ENCODE results near the gene ITPRIPL2. TPM values are rescaled to one million over a fixed set of nuclear protein-coding genes. Genes with fewer than 3 reads are reported as not detected.

The ITPRIPL2 gene
- total RNA-seq, 1 experiment from 2014 or later = 67.9 TPM

DNA sequence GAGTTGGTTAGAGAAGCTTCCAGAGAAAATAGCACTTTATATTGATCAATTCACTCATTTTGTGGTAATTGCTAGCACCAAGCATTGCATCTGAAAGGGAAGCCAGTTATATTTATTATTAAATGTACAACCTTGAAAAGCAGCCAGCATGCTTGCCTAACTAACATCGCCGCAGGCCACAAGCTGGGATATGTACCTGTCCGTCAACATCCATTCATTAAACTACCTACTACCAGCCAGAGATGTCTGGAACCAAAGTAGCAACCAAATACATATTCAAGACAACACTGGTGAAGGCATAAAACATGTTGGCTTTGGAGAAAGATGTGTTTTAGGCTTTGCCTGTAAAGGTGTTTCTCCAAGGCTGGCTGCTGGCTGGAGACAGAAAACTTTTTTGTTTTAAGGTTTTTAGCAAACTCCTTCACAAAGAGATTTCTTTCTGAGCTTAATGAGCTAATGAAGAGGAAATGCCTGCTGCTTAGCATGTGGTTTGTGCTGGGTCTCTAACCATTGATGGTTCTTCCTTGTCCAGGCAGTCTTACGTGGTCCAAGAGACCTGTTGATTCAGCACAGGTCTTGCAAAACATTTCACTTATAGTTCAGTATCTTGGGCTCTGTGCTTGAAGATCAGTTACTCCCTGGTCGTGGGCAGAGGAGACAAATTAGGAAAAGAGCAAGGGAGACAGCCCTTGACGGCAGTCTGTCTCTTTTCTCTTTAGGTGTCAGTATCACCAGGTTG lies 3.1 kb downstream of the ITPRIPL2 start:
- ATAC-seq (no peak), DNase-seq (ENCODE audit: low read depth, low spot score) (no peak)
- intact Hi-C loops (cut with micrococcal nuclease) = no loop called here
- Histone ChIP-seq H3K27ac (ENCODE audit: low read depth, low read length) (peak overlapping the region; percentile 33), H4K20me1 (ENCODE audit: insufficient read depth) (no peaks in the 10 kb centered on the region), H3K4me2 (ENCODE audit: low read length) (peak overlapping the region; percentile 99), H3K9me3 (ENCODE audit: control insufficient read depth in 1 of 2, insufficient read depth in 1 of 2, low read depth in 1 of 2, low read length in 2 of 2) (no peaks in the 10 kb centered on the region), H3K79me2 (ENCODE audit: insufficient read depth, low read length) (peaks cover 82% of the 10 kb centered on the region), H3K36me3 (ENCODE audit: control insufficient read depth in 1 of 2, insufficient read depth in 2 of 2, low read length in 2 of 2) (peaks cover 8 to 13% of the 10 kb centered on the region in 2 experiments; a peak in 3 of 4 replicates), H3K9me2 (ENCODE audit: insufficient read depth) (no peaks in the 10 kb centered on the region), H3K4me1 (ENCODE audit: control insufficient read depth in 1 of 2, insufficient read depth in 2 of 2, low read length in 2 of 2) (peaks cover 57 to 79% of the 10 kb centered on the region in 2 experiments), H3K27me3 (ENCODE audit: insufficient read depth, low read length) (no peaks in the 10 kb centered on the region), H2AFZ (ENCODE audit: low read depth, low read length, poor library complexity, severe bottlenecking) (no peak overlapping the region), H3K9ac (ENCODE audit: low read length) (peak overlapping the region; percentile 6), H3K4me3 (replicated peaks in 1 of 2; ENCODE audit: low read depth in 1 of 2, low read length in 2 of 2) (no peak overlapping the region)
- TSS peak; percentile 46 for BruUV-seq (replicated peaks)
- ChIA-PET POLR2A (interaction anchor here (0.8 to 3.0 kb wide), 4 partner anchors 9 to 315 kb away, joined by 3 to 13 read pairs (median 4); partner anchors contain the start of gene ARL6IP1), RAD21 (ENCODE audit: low non-redundant PET in 1 of 2, low total read pairs in 2 of 2, uncharacterized antibody in 2 of 2, unreplicated experiment in 2 of 2) (no interaction called here), CTCF (interaction anchor here (1.2 kb wide), 2 partner anchors 9 to 22 kb away, joined by 3 read pairs; no protein-coding TSS in a partner anchor)
- TF ChIP-seq, protein P1, sequence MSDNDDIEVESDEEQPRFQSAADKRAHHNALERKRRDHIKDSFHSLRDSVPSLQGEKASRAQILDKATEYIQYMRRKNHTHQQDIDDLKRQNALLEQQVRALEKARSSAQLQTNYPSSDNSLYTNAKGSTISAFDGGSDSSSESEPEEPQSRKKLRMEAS (IDR thresholded peaks at IDR 0.05) = peak; percentile 30; the same call in 1 of the 2 replicates
- TF ChIP-seq CEBPB (IDR thresholded peaks at IDR 0.05; ENCODE audit: low read depth) (no peak), JUND (IDR thresholded peaks at IDR 0.05) (peak; percentile 7; the same call in 1 of the 2 replicates)

DNA sequence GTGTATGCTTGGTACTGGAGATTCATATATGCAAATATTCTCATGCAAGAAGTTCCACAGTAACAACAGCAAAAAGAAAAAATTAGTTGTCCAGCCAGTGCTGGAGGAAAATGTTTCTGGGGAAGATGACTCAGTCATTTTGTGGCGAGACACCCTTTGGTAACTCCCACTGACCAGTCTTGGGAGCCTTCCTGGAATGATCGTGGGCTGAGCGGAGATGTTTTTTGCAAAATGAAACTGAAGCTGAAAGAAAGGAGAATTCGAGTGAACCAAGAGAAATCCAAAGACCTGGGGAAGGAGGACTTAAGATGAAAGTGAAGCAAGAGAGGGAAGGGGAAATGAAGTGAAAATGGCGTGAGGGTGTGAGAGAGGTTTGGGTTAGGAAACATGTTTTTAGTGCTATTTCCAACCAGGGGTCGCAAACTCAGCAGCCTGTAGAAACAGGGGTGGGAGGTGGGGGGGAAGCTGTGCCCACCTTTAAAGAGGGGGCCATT lies 5.2 kb downstream of the ITPRIPL2 start:
- intact Hi-C loops (cut with micrococcal nuclease) = no loop called here
- no peak for TF ChIP-seq ZBTB33 (IDR thresholded peaks at IDR 0.05; ENCODE audit: extremely low read depth, insufficient replicate concordance, low read length)
- no peak for TF ChIP-seq ELF1 (IDR thresholded peaks at IDR 0.05; ENCODE audit: borderline replicate concordance, low read depth)
- TF ChIP-seq RAD21 (IDR thresholded peaks at IDR 0.05; ENCODE audit: low read depth) = peak; percentile 24; the same call in 1 of the 2 replicates
- no peak for TF ChIP-seq YY1 (IDR thresholded peaks at IDR 0.05; ENCODE audit: extremely low read depth, insufficient replicate concordance, low read depth, low read length)
- no peak for TF ChIP-seq POLR2A (IDR thresholded peaks at IDR 0.05; ENCODE audit: borderline replicate concordance, extremely low read depth, insufficient read depth, insufficient read length)
- no peak for TF ChIP-seq TCF7L2 (IDR thresholded peaks at IDR 0.05; ENCODE audit: borderline replicate concordance, extremely low read depth, insufficient read depth, insufficient read length)
- TF ChIP-seq SIN3A (IDR thresholded peaks at IDR 0.05; ENCODE audit: low read depth) = peak; percentile 47; the same call in 1 of the 2 replicates
- TF ChIP-seq EZH2phosphoT487 (IDR thresholded peaks at IDR 0.05; ENCODE audit: borderline replicate concordance) = no peak
- no peak for TF ChIP-seq POLR2AphosphoS5 (IDR thresholded peaks at IDR 0.05; ENCODE audit: low read depth, low read length)
- peak; percentile 76 for TF ChIP-seq JUND (IDR thresholded peaks at IDR 0.05)
- no peak for TF ChIP-seq EZH2 (IDR thresholded peaks at IDR 0.05)
- TF ChIP-seq, protein P1 (IDR thresholded peaks at IDR 0.05) = no peak; the same call in 1 of the 2 replicates
- TF ChIP-seq FOSL1 (IDR thresholded peaks at IDR 0.05; ENCODE audit: low read depth) = peak; percentile 77
- peak; percentile 63; the same call in 1 of the 2 replicates for TF ChIP-seq CBX3 (IDR thresholded peaks at IDR 0.05; ENCODE audit: low read depth)
- peak; percentile 71 for TF ChIP-seq SP1 (IDR thresholded peaks at IDR 0.05; ENCODE audit: low read depth)
- no peak for TF ChIP-seq ZNF274 (IDR thresholded peaks at IDR 0.05; ENCODE audit: low read depth, low read length)

More for the DNA sequence above, 5.2 kb downstream of the ITPRIPL2 start:
- peaks cover 45 to 60% of the 10 kb centered on the region in 2 experiments for H3K4me1 ChIP-seq (ENCODE audit: control insufficient read depth in 1 of 2, insufficient read depth in 2 of 2, low read length in 2 of 2)
- H3K4me2 ChIP-seq (ENCODE audit: low read length) = peak overlapping the region; percentile 99
- H3K9me3 ChIP-seq (ENCODE audit: control insufficient read depth in 1 of 2, insufficient read depth in 1 of 2, low read depth in 1 of 2, low read length in 2 of 2) = no peaks in the 10 kb centered on the region
- ChIA-PET POLR2A (interaction anchor here (1.9 to 3.0 kb wide), 2 partner anchors 11 to 12 kb away, joined by 6 to 13 read pairs; no protein-coding TSS in a partner anchor), CTCF (interaction anchor here (1.2 kb wide), 1 partner anchor 61 kb away, joined by 4 read pairs; no protein-coding TSS in a partner anchor), RAD21 (ENCODE audit: low non-redundant PET in 1 of 2, low total read pairs in 2 of 2, uncharacterized antibody in 2 of 2, unreplicated experiment in 2 of 2) (no interaction called here)
- H3K9ac ChIP-seq (ENCODE audit: low read length) = peak overlapping the region; percentile 44
- H3K79me2 ChIP-seq (ENCODE audit: insufficient read depth, low read length) = peaks cover 69% of the 10 kb centered on the region
- no peak for DNase-seq (ENCODE audit: low read depth, low spot score)
- H2AFZ ChIP-seq (ENCODE audit: low read depth, low read length, poor library complexity, severe bottlenecking) = no peak overlapping the region
- H3K27ac ChIP-seq (ENCODE audit: low read depth, low read length) = peak overlapping the region; percentile 77
- H4K20me1 ChIP-seq (ENCODE audit: insufficient read depth) = no peaks in the 10 kb centered on the region
- H3K9me2 ChIP-seq (ENCODE audit: insufficient read depth) = no peaks in the 10 kb centered on the region
- peaks cover 8 to 13% of the 10 kb centered on the region in 2 experiments; a peak in 3 of 4 replicates for H3K36me3 ChIP-seq (ENCODE audit: control insufficient read depth in 1 of 2, insufficient read depth in 2 of 2, low read length in 2 of 2)
- BruUV-seq (replicated peaks) = TSS peak; percentile 2
- no peak for ATAC-seq
- H3K4me3 ChIP-seq (replicated peaks in 1 of 2; ENCODE audit: low read depth in 1 of 2, low read length in 2 of 2) = peak overlapping the region; percentile 3 to 46; a peak in 3 of 4 replicates
- no peaks in the 10 kb centered on the region for H3K27me3 ChIP-seq (ENCODE audit: insufficient read depth, low read length)

All from HCT116 (cell line).